Measurements from ENCODE around the gene RYR1.

DNA sequence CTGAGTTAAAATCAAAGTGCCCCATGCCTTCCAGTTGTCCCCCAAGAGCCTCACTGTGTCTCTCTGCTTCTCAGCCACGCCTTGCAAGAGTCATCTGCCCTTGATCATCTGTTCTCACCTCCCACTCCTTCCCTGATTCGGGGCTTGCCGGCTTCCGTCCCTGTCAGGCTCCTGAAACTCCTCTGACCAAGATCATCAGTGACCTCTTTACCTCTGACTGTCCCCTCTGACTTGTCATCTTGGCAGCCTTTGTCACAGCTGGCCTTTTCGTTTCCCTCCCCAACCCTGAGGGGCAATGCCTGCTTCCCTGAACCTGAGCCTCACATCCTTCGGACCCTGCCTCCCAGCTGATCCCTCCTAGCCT is 117.9 kb downstream of the RYR1 start:
- TF ChIP-seq CTCF (conservative IDR thresholded peaks at IDR 0.05; ENCODE audit: low read length) (no peak), EZH2phosphoT487 (IDR thresholded peaks at IDR 0.05; ENCODE audit: borderline replicate concordance) (no peak)

Data from Loucy (cell line).